Nephron (organoid): ENCODE measurements around the gene RAPH1.
A peak's percentile ranks its signal among the peaks of the same experiment; 100 is the strongest.
"Not testable (repeated sequence)": the region's sequence is repeated elsewhere in the genome, so short reads cannot be mapped to it uniquely, and the experiment has no call there.

Experiments
- H3K27ac Mint-ChIP-seq, 3 experiments: 2 replicates each; pipeline ENCODE4 v1.8.0; 2020; ENCODE audit warnings: mixed read lengths in 3 of 3, mild to moderate bottlenecking in 2 of 3, moderate library complexity in 1 of 3
- H3K27me3 Mint-ChIP-seq: 2 replicates; pipeline ENCODE4 v1.8.0; 2021; ENCODE audit warnings: low read depth, mild to moderate bottlenecking, moderate library complexity, mixed read lengths
- H3K36me3 Mint-ChIP-seq: 2 replicates; pipeline ENCODE4 v1.8.0; 2020; ENCODE audit warnings: low read depth, mixed read lengths
- H3K4me1 Mint-ChIP-seq: 2 replicates; pipeline ENCODE4 v1.8.0; 2020; ENCODE audit warnings: mixed read lengths
- H3K4me3 Mint-ChIP-seq, 3 experiments: 2 replicates each; pipeline ENCODE4 v1.8.0; 2020; ENCODE audit warnings: mild to moderate bottlenecking in 3 of 3, mixed read lengths in 3 of 3, moderate library complexity in 2 of 3
- H3K9me3 Mint-ChIP-seq: 2 replicates; pipeline ENCODE4 v1.8.0; 2020; ENCODE audit warnings: mixed read lengths
- TF ChIP-seq, protein P1 (sequence below), 3 experiments: fragments of 200-600 bp; sonication (generic); IDR thresholded peaks; one replicate each; pipeline ENCODE4 v1.5.0; 2021; ENCODE audit warnings: antibody characterized with exemption in 3 of 3; ENCODE audit not compliant: unreplicated experiment in 3 of 3

RAPH1 gene

DNA sequence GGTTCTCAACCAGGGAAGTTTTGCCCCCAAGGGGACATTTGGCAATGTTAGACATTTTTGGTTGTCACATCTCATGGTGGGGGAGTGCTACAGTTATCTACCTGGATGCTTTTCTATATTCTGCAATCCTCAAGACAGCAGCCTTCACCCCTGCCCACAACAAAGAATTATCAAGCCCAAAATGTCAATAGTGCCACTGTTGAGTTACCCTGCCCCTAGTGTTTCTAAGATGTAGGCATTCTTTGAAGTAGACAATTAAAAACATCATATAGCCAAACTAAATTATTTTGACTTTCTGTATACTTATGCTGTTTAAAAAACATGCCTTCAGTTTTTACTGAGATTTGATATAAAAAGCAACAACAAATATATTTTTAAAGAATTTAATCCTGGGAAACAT lies 158.9 kb downstream of the RAPH1 start:
- no peak overlapping the region for H3K4me3 Mint-ChIP-seq
- no peaks in the 10 kb centered on the region for H3K27me3 Mint-ChIP-seq
- peaks cover 4% of the 10 kb centered on the region for H3K4me1 Mint-ChIP-seq
- H3K36me3 Mint-ChIP-seq = peaks cover 33% of the 10 kb centered on the region
- no peaks in the 10 kb centered on the region for H3K9me3 Mint-ChIP-seq
- TF ChIP-seq, protein P1, sequence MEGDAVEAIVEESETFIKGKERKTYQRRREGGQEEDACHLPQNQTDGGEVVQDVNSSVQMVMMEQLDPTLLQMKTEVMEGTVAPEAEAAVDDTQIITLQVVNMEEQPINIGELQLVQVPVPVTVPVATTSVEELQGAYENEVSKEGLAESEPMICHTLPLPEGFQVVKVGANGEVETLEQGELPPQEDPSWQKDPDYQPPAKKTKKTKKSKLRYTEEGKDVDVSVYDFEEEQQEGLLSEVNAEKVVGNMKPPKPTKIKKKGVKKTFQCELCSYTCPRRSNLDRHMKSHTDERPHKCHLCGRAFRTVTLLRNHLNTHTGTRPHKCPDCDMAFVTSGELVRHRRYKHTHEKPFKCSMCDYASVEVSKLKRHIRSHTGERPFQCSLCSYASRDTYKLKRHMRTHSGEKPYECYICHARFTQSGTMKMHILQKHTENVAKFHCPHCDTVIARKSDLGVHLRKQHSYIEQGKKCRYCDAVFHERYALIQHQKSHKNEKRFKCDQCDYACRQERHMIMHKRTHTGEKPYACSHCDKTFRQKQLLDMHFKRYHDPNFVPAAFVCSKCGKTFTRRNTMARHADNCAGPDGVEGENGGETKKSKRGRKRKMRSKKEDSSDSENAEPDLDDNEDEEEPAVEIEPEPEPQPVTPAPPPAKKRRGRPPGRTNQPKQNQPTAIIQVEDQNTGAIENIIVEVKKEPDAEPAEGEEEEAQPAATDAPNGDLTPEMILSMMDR (IDR thresholded peaks at IDR 0.05; ENCODE audit: unreplicated experiment in 3 of 3) = no peak
- H3K27ac Mint-ChIP-seq = no peak overlapping the region

DNA sequence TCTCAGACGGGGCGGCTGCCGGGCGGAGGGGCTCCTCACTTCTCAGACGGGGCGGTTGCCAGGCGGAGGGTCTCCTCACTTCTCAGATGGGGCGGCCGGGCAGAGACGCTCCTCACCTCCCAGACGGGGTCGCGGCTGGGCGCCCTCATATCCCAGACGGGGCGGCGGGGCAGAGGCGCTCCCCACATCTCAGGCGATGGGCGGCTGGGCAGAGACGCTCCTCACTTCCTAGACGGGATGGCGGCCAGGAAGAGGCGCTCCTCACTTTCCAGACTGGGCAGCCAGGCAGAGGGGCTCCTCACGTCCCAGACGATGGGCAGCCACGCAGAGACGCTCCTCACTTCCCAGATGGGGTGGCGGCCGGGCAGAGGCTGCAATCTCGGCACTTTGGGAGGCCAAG lies 162.4 kb downstream of the RAPH1 start:
- H3K4me1 Mint-ChIP-seq, H3K4me3 Mint-ChIP-seq, H3K27me3 Mint-ChIP-seq, H3K27ac Mint-ChIP-seq, H3K9me3 Mint-ChIP-seq: not testable (repeated sequence)
- peaks cover 60% of the 10 kb centered on the region for H3K36me3 Mint-ChIP-seq

DNA sequence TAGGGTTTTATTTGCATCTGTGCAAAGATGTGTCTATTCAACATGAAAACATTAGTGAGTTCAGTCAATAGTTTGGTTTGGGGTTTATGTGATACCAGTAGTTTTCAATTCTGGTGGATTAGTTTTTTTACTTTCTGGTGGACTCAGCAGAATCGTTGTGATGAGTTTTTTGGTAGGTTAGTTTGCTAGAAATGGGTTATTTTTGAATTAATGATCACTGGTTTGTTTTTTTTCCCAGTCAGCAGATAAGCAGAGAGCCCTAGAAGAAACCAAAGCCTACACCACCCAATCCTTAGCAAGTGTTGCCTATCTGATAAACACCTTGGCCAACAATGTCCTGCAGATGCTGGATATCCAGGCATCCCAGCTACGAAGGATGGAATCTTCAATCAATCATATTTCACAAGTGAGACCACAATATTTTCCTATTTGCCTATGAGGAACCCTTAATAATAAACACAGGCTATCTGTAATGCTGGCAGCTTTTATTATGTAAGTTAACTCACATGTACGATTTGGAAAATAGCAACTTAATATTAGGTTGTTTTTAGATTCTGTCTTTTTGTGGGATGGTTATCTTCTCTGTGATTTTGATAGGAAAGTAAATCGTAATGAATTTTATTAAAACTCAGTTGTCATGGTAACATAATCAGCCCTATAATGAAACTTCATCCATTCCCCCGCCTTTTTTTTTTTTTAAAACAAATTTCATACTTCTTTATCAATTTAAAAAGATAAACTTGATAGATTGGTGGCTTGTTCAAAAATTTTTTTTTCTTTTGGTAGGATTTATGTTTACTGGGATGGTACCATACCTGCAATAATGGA lies 168.2 kb downstream of the RAPH1 start:
- Mint-ChIP-seq H3K27me3 (no peaks in the 10 kb centered on the region), H3K4me1 (peaks cover under 1% of the 10 kb centered on the region), H3K4me3 (no peak overlapping the region), H3K36me3 (peaks cover 41% of the 10 kb centered on the region), H3K27ac (no peak overlapping the region), H3K9me3 (no peaks in the 10 kb centered on the region)
- TF ChIP-seq, protein P1 (IDR thresholded peaks at IDR 0.05; ENCODE audit: unreplicated experiment in 3 of 3) = no peak

DNA sequence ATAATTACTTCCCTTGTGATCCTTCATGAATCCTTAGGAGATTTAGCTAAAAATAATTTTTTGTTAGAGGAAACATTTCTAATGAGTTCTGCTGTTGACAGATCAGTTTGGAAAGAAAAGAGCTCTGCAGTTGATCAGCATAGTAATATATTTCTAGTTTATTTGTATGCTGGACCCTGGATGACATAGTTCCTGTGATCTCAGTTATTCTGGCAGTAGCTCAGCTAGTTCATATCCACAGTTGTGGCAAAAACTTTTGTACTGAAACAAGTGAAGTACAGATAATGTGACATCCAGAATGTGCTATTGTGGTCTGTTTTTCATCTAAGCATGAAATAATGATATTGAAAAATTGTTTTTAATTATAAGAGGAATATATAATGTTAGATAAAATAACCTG lies 173.2 kb downstream of the RAPH1 start:
- Mint-ChIP-seq H3K4me3 (no peak overlapping the region), H3K9me3 (no peaks in the 10 kb centered on the region), H3K27ac (peak overlapping the region; percentile 22 to 60 (median 36)), H3K27me3 (no peaks in the 10 kb centered on the region), H3K4me1 (peaks cover 10% of the 10 kb centered on the region), H3K36me3 (peaks cover 25% of the 10 kb centered on the region)
- TF ChIP-seq, protein P1 (IDR thresholded peaks at IDR 0.05; ENCODE audit: unreplicated experiment in 3 of 3) = no peak

DNA sequence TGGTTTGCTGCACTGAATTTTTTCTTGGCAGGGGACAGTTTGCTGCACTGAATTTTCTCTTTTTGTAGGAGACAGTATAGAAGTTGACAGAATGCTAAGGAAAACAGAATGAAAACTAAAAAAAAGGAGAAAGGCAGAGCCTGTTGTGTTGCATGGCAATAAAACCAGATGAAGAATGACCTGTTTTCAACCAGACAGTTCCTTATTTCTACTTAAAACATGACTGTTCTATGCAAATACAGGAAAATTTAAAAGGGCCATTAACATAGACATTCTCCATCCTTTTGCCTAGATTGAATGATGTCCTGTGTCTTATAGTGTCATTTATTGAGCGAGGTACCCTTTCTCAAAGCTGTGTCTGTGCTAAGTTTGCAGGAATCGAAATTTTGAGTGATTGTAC lies 173.6 kb downstream of the RAPH1 start:
- Mint-ChIP-seq H3K36me3 (peaks cover 25% of the 10 kb centered on the region), H3K4me3 (no peak overlapping the region), H3K27ac (peak overlapping the region; percentile 22 to 60 (median 36)), H3K4me1 (peaks cover 10% of the 10 kb centered on the region), H3K27me3 (no peaks in the 10 kb centered on the region), H3K9me3 (no peaks in the 10 kb centered on the region)
- TF ChIP-seq, protein P1 (IDR thresholded peaks at IDR 0.05; ENCODE audit: unreplicated experiment in 3 of 3) = no peak

DNA sequence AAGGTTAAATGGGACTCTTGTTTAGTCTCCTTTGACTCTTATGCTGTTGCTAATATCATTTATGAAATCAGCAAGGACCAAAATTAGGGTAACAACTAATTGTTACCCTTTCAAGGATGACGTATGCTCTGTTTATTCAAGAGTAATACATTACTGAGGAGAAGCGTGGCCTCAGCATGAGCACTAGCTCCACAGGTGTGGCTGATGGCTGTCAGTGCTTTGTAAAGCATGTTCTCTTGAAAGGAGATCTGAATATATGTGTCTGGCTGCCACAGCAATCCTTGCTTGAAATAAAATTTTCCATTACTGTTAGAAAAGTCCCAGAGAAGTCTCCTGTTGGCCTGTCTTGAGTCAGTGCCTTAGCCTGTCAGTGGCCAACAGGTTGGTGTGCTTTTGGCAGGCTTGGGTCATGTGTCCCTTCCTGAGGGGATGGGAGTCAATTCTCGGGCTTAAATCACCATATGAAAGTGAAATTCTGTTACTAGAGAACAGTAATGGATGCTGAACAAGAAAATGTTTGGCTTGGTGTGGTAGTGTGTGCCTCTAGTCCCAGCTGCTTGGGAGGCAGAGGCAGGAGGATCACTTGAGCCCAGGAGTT lies 174.2 kb downstream of the RAPH1 start:
- peak overlapping the region; percentile 22 to 60 (median 36) for H3K27ac Mint-ChIP-seq
- H3K27me3 Mint-ChIP-seq = no peaks in the 10 kb centered on the region
- no peak overlapping the region for H3K4me3 Mint-ChIP-seq
- no peaks in the 10 kb centered on the region for H3K9me3 Mint-ChIP-seq
- TF ChIP-seq, protein P1 (IDR thresholded peaks at IDR 0.05; ENCODE audit: unreplicated experiment in 3 of 3) = no peak
- H3K4me1 Mint-ChIP-seq = peaks cover 10% of the 10 kb centered on the region
- peaks cover 27% of the 10 kb centered on the region for H3K36me3 Mint-ChIP-seq
